Measurements from ENCODE around the gene HCFC1. TPM values are rescaled to one million over a fixed set of nuclear protein-coding genes. Genes with fewer than 3 reads are reported as not detected.

Gene HCFC1
- total and polyA plus RNA-seq, 2 of the 8 experiments (the other 6 are each of a cell fraction or from before 2014, with no cell fraction given) = 24.9 to 117 TPM

- H4K20me1 ChIP-seq (replicated peaks in 1 of 2; ENCODE audit: control insufficient read depth in 1 of 2, insufficient read depth in 2 of 2, low read length in 2 of 2) = peaks cover 0 to 3% of the 10 kb centered on the region in 2 experiments
- no peak overlapping the region for H3K4ac ChIP-seq (replicated peaks; ENCODE audit: insufficient read length, low read depth, low read length)
- peak overlapping the region; percentile 20 to 80 (median 60); a peak in 5 of 7 replicates for H3K9ac ChIP-seq (replicated peaks in 1 of 4; ENCODE audit: extremely low read depth in 1 of 4, low read depth in 3 of 4, low read length in 3 of 4)
- H2BK12ac ChIP-seq (ENCODE audit: low read depth, low read length) = no peak overlapping the region
- peaks cover 0 to 13% of the 10 kb centered on the region in 2 experiments; a peak in 2 of 4 replicates for H3K79me2 ChIP-seq (ENCODE audit: control insufficient read depth in 1 of 2, insufficient read depth in 2 of 2, low read length in 2 of 2)
- H3K4me2 ChIP-seq (ENCODE audit: insufficient read depth in 1 of 2, low read depth in 2 of 2, low read length in 2 of 2) = peak overlapping the region; percentile 70 to 79
- no peak overlapping the region for H2AK5ac ChIP-seq (ENCODE audit: low read depth, low read length)
- H3K27ac ChIP-seq (ENCODE audit: low read depth, low read length) = no peak overlapping the region
- H2BK15ac ChIP-seq (ENCODE audit: low read length) = no peak overlapping the region
- no peak overlapping the region for H2AFZ ChIP-seq (ENCODE audit: low read length)
- no peak for TF ChIP-seq RFX5 (IDR thresholded peaks at IDR 0.05; ENCODE audit: borderline replicate concordance, low read depth, low read length)
- TF ChIP-seq MAFK (IDR thresholded peaks at IDR 0.05; ENCODE audit: low read depth, low read length) = no peak
- no peak for TF ChIP-seq PHF8 (conservative IDR thresholded peaks at IDR 0.05; ENCODE audit: low read depth, low read length)
- TF ChIP-seq TAF7 (optimal IDR thresholded peaks at IDR 0.05; ENCODE audit: borderline replicate concordance, low read depth, low read length) = no peak
- no peak for TF ChIP-seq GTF2F1 (IDR thresholded peaks at IDR 0.05; ENCODE audit: borderline replicate concordance, low read depth, low read length)
- TF ChIP-seq KDM1A (IDR thresholded peaks at IDR 0.05; ENCODE audit: borderline replicate concordance, low read length) = no peak
- no peak for TF ChIP-seq SRF (IDR thresholded peaks at IDR 0.05; ENCODE audit: low read depth, low read length)
- H4K8ac ChIP-seq (ENCODE audit: extremely low read depth, insufficient read depth, low read length) = no peak overlapping the region
- H2BK120ac ChIP-seq (replicated peaks; ENCODE audit: low read depth, low read length) = no peak overlapping the region
- peak overlapping the region; percentile 57 to 87 (median 66) for H3K4me3 ChIP-seq (ENCODE audit: extremely low read depth in 1 of 4, insufficient read depth in 2 of 4, low read depth in 3 of 4, low read length in 4 of 4)
- no peak overlapping the region for H3K23ac ChIP-seq (ENCODE audit: insufficient read length)
- 6% methylated on average over 8 of the region's 33 CpGs; no CpG with 5 or more reads in 1 of the 2 experiments for WGBS, 2 experiments (ENCODE audit: extremely low coverage in 1 of 2, insufficient coverage in 1 of 2, insufficient read length in 1 of 2, insufficient replicate concordance in 2 of 2, low coverage in 1 of 2, low lambda C conversion rate in 2 of 2, missing lambda C conversion rate in 1 of 2)
- no peaks in the 10 kb centered on the region for H3K27me3 ChIP-seq (replicated peaks in 1 of 4; ENCODE audit: control insufficient read depth in 3 of 4, extremely low read depth in 1 of 4, insufficient read depth in 3 of 4, low read length in 3 of 4)
- peaks cover 0 to 10% (median 4%) of the 10 kb centered on the region in 4 experiments; a peak in 2 of 8 replicates for H3K36me3 ChIP-seq (ENCODE audit: control insufficient read depth in 2 of 4, insufficient read depth in 4 of 4, low read length in 3 of 4)
- peaks cover 0 to 5% (median 3%) of the 10 kb centered on the region in 4 experiments; a peak in 5 of 7 replicates for H3K4me1 ChIP-seq (replicated peaks in 1 of 4; ENCODE audit: control insufficient read depth in 3 of 4, insufficient read depth in 4 of 4, low read length in 3 of 4)
- no peak overlapping the region for H2BK5ac ChIP-seq (ENCODE audit: low read depth, low read length)
- H3K23me2 ChIP-seq (ENCODE audit: low read depth, low read length) = 0 out of 2 replicates have a peak, but pooled peaks cover 2% of the 10 kb centered on the region
- DNase-seq (ENCODE audit: low read depth in 1 of 2, low spot score in 2 of 2) (no peak), FAIRE-seq (no peak)
- no peak overlapping the region for H2BK20ac ChIP-seq (ENCODE audit: low read length)
- H3K56ac ChIP-seq (replicated peaks; ENCODE audit: insufficient read length, low read depth, low read length) = no peak overlapping the region
- POLR2A ChIA-PET (ENCODE audit: partially characterized antibody) = interaction anchor here (0.7 to 18.9 kb wide), 8 partner anchors 10 to 334 kb away, joined by 3 to 231 read pairs (median 4); partner anchors contain the start of genes ARHGAP4, IDH3G, RENBP and SSR4
- no peak overlapping the region for H4K91ac ChIP-seq (replicated peaks; ENCODE audit: insufficient read length, low read length)
- CTCF ChIA-PET (ENCODE audit: partially characterized antibody) = interaction anchor here (0.7 to 19.6 kb wide), 4 partner anchors 10 to 156 kb away, joined by 3 to 272 read pairs (median 4); partner anchors contain the start of gene RENBP
- H4K5ac ChIP-seq (ENCODE audit: insufficient read length, low read depth, low read length) = no peak overlapping the region
- H3K9me3 ChIP-seq (ENCODE audit: insufficient read depth in 2 of 2, low read depth in 1 of 2, low read length in 1 of 2) = no peaks in the 10 kb centered on the region
- no peak overlapping the region for H3K18ac ChIP-seq (ENCODE audit: extremely low read depth, low read length)
- no peak overlapping the region for H3K14ac ChIP-seq (ENCODE audit: insufficient read length)
- no peaks in the 10 kb centered on the region for H3K79me1 ChIP-seq (ENCODE audit: low read depth, low read length)
Measured at GRCh38 chrX:153934148-153934761, 37.4 kb downstream of the HCFC1 start.
